ENCODE data around the gene ARHGAP24. TPM values are rescaled to one million over a fixed set of nuclear protein-coding genes. Genes with fewer than 3 reads are reported as not detected.

The ARHGAP24 gene
- total and polyA plus RNA-seq, 2 experiments from 2014 or later: 0.21 to 0.36 TPM

- TF ChIP-seq ZNF462 (CRISPR knock-in tag; IDR thresholded peaks at IDR 0.05) (no peak), ZNF114 (CRISPR knock-in tag; IDR thresholded peaks at IDR 0.05) (no peak), JUNB (IDR thresholded peaks at IDR 0.05; ENCODE audit: unreplicated experiment) (no peak), ZNF331 (CRISPR knock-in tag; IDR thresholded peaks at IDR 0.05; ENCODE audit: low read depth) (no peak)
These were observed 531.1 kb downstream of the ARHGAP24 start (continued) for GRCh38 chr4:86006057-86006456.

DNA sequence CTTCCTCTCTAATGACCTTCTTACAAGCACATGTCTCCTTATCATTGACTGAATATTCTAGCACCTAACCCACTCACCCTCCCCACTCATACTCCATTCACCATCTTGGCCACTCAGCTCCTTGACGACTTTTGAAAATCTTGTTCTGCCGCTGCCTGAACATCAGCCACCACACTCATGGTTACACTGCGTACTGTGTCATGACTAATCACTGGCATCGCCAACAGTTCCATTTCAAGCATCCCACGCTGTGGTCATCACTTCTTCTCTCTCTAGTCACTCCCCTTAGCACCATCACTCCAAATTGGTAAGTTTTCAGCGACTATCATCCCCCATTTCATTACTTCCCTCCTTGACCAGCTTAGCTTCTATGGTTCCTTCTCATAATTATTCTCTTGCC lies 532.1 kb downstream of the ARHGAP24 start:
- Histone ChIP-seq H3K27me3 (ENCODE audit: insufficient read depth) (no peaks in the 10 kb centered on the region), H3K4me3 (no peak overlapping the region), H3K4me1 (ENCODE audit: insufficient read depth) (no peaks in the 10 kb centered on the region), H3K36me3 (ENCODE audit: insufficient read depth) (no peaks in the 10 kb centered on the region), H3K79me2 (replicated peaks; ENCODE audit: insufficient read depth) (no peaks in the 10 kb centered on the region), H3K4me2 (no peak overlapping the region), H3K27ac (ENCODE audit: low read depth) (no peak overlapping the region), H2AFZ (no peak overlapping the region), H3K9me2 (ENCODE audit: insufficient read depth) (0 out of 2 replicates have a peak, but pooled peaks cover 3% of the 10 kb centered on the region), H4K20me1 (replicated peaks; ENCODE audit: insufficient read depth) (no peaks in the 10 kb centered on the region), H3F3A (replicated peaks; ENCODE audit: low read depth) (no peaks in the 10 kb centered on the region)
- ATAC-seq (no peak), DNase-seq (ENCODE audit: low spot score) (no peak)
- H3K9me3 Mint-ChIP-seq: no peaks in the 10 kb centered on the region
- no peaks in the 10 kb centered on the region for H3K4me1 Mint-ChIP-seq
- no peak overlapping the region for H3K27ac Mint-ChIP-seq
- H3K4me3 Mint-ChIP-seq: no peak overlapping the region
- TF ChIP-seq EZH2phosphoT487 (IDR thresholded peaks at IDR 0.05; ENCODE audit: unreplicated experiment) (no peak), CREB1 (CRISPR knock-in tag; IDR thresholded peaks at IDR 0.05; ENCODE audit: low read depth) (no peak), NANOG (IDR thresholded peaks at IDR 0.05; ENCODE audit: borderline replicate concordance) (no peak), EZH2 (IDR thresholded peaks at IDR 0.05; ENCODE audit: low read depth, unreplicated experiment) (no peak), CTCF (conservative IDR thresholded peaks at IDR 0.05; ENCODE audit: low read depth in 2 of 2) (no peak)
- H3K27me3 Mint-ChIP-seq (ENCODE audit: insufficient read depth, low read depth, poor library complexity): no peaks in the 10 kb centered on the region
- no peaks in the 10 kb centered on the region for H3K36me3 Mint-ChIP-seq (ENCODE audit: low read depth)
